HepG2 (cell line): Measurements from ENCODE around the gene SHISA5. TPM values are rescaled to one million over a fixed set of nuclear protein-coding genes. Genes with fewer than 3 reads are reported as not detected.
A peak's percentile ranks its signal among the peaks of the same experiment; 100 is the strongest.

Source experiments
- ARID2 ChIP-seq: sonication (generic); formaldehyde crosslinking; IDR thresholded peaks from 2 replicates; pipeline ENCODE4 v1.8.1; 2022; ENCODE audit warnings: mild to moderate bottlenecking, missing genetic modification reagents, borderline replicate concordance
- CTCF ChIP-seq: sonication (generic); formaldehyde crosslinking; IDR thresholded peaks from 2 replicates; pipeline ENCODE4 v1.5.0; 2020; ENCODE audit warnings: mild to moderate bottlenecking, missing genetic modification reagents, moderate library complexity
- HMGXB4 ChIP-seq, 2 experiments: sonication (generic) in 1 of 2; formaldehyde crosslinking in 1 of 2; IDR thresholded peaks; 2 replicates each; pipeline versions ENCODE4 v1.4.0 to v1.6.1; 2018 to 2020; ENCODE audit warnings: missing genetic modification reagents in 2 of 2, borderline replicate concordance in 1 of 2, low read depth in 1 of 2, mild to moderate bottlenecking in 1 of 2, missing biosample characterization in 1 of 2
- HNF1A ChIP-seq, 2 experiments: sonication (generic) in 1 of 2; formaldehyde crosslinking in 1 of 2; IDR thresholded peaks; 2 replicates each; pipeline versions ENCODE4 v1.4.0 to v1.6.1; 2016 to 2020; ENCODE audit warnings: borderline replicate concordance in 1 of 2, low read depth in 1 of 2, mild to moderate bottlenecking in 1 of 2, missing genetic modification reagents in 1 of 2
- MEIS1 ChIP-seq: sonication (generic); formaldehyde crosslinking; IDR thresholded peaks from 2 replicates; pipeline ENCODE4 v1.9.0; 2021; ENCODE audit warnings: mild to moderate bottlenecking, missing genetic modification reagents, moderate library complexity, borderline replicate concordance
- MZF1 ChIP-seq: sonication (generic); formaldehyde crosslinking; IDR thresholded peaks from 2 replicates; pipeline ENCODE4 v1.8.1; 2023; ENCODE audit warnings: mild to moderate bottlenecking, missing genetic modification reagents, borderline replicate concordance
- NFE2L2 ChIP-seq: fragments of 150-350 bp; IDR thresholded peaks from 2 replicates; pipeline ENCODE4 v1.6.1; 2014; ENCODE audit warnings: low read length
- NRL ChIP-seq: sonication (generic); formaldehyde crosslinking; IDR thresholded peaks from 2 replicates; pipeline ENCODE4 v1.5.0; 2020; ENCODE audit warnings: missing genetic modification reagents, mild to moderate bottlenecking, moderate library complexity, borderline replicate concordance
- SMAD1 ChIP-seq: sonication (generic); formaldehyde crosslinking; IDR thresholded peaks from 2 replicates; pipeline ENCODE4 v1.4.0; 2020; ENCODE audit warnings: missing genetic modification reagents, low read depth, mild to moderate bottlenecking, borderline replicate concordance
- ZBTB7B ChIP-seq: sonication (generic); formaldehyde crosslinking; IDR thresholded peaks from 2 replicates; pipeline ENCODE4 v1.4.0; 2020; ENCODE audit warnings: missing genetic modification reagents
- ZNF547 ChIP-seq: sonication (generic); formaldehyde crosslinking; IDR thresholded peaks from 2 replicates; pipeline ENCODE4 v1.5.1; 2020; ENCODE audit warnings: mild to moderate bottlenecking, missing genetic modification reagents
- ZNF619 ChIP-seq: sonication (generic); formaldehyde crosslinking; IDR thresholded peaks from 2 replicates; pipeline ENCODE4 v1.4.0; 2020; ENCODE audit warnings: mild to moderate bottlenecking, missing genetic modification reagents
- ZNF740 ChIP-seq: sonication (generic); formaldehyde crosslinking; IDR thresholded peaks from 2 replicates; pipeline ENCODE4 v1.4.0; 2020; ENCODE audit warnings: missing genetic modification reagents
- ZSCAN12 ChIP-seq: sonication (generic); formaldehyde crosslinking; IDR thresholded peaks from 2 replicates; pipeline ENCODE4 v1.9.0; 2021; ENCODE audit warnings: mild to moderate bottlenecking, missing genetic modification reagents
- polyA plus RNA-seq, 8 experiments: library from polyadenylated mRNA; depleted of rRNA in 3 of 8; stranded (reverse) in 7 of 8; unstranded in 1 of 8; fragments of >200 nt; fragmentation: Illumina TruSeq in 4 of 8; extraction: Trizol in 4 of 8; gene quantifications; 2 replicates each; pipeline versions ENCODE4 v1.2.1 to v1.2.3, GENCODE V29; 2011 to 2016; ENCODE audit warnings: low read depth in 4 of 8, missing spikeins in 1 of 8, mixed read lengths in 1 of 8; ENCODE audit not compliant: insufficient read depth in 1 of 8
- total RNA-seq, 5 experiments: library from RNA; depleted of rRNA; stranded (reverse); fragments of >200 nt; fragmentation: Illumina TruSeq; extraction: Trizol; gene quantifications; 2 replicates each; pipeline ENCODE4 v1.2.3, GENCODE V29; 2016; ENCODE audit warnings: low read depth in 1 of 5
- TF ChIP-seq, protein P1 (sequence below): sonication (generic); formaldehyde crosslinking; IDR thresholded peaks from 2 replicates; pipeline ENCODE4 v1.5.1; 2020; ENCODE audit warnings: mild to moderate bottlenecking, missing genetic modification reagents, borderline replicate concordance

SHISA5 gene
- total and polyA plus RNA-seq, 2 of the 13 experiments (the other 11 are each of a cell fraction or from before 2014, with no cell fraction given), result 75.8 to 91.4 TPM

DNA sequence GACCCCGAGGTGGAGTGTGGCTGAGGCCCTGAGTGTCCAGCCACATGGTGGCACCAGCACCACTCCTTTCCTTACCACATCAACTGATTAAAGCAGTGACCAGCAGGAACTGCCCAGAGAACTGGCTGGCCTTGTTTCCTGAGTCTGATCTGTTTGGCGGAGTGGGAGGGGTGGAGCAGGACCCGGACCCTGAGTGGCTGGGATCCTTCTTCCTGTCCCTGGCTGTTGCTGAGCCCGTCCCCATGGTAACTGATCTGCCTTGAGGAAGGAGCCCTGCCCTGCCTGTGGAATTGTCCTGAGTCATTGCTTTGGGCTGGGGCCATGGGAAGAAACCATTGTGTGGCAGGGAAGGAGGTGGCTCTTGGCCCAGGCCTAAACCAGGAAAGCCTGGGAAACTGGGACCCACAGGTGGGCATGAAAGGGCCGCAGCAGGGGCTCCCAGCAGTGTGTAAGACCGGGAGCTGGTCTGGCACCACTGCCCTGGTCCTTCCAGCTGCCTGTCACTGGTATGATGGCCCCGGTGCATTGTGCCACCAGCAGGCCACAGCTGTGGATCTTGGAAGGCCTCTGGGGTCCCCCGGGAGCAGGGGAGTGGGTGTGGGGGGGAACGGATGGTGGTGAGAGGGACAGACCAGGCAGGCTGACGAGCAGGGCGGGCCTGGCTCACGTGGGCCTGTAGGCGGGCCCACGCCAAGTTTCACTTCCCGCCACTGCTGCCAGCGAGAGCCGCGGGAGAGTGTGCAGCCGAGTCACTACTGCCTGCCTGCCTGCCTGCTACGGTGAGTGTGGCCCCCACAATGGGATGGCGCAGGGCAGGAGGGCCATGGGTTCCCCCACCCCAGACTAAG, 38.2 kb downstream of the SHISA5 start (continued):
- TF ChIP-seq CTCF (peak; percentile 97), NFE2L2 (peak; percentile 90), ARID2 (CRISPR knock-in tag) (no peak), HNF1A (IDR thresholded peaks at IDR 0.05; ENCODE audit: low read depth) (no peak), HNF1A (CRISPR knock-in tag; IDR thresholded peaks at IDR 0.05; ENCODE audit: borderline replicate concordance) (no peak), ZSCAN12 (CRISPR knock-in tag) (no peak), ZNF740 (CRISPR knock-in tag) (0 out of 2 replicates have a peak, but pooled peaks have one; percentile 41), ZBTB7B (CRISPR knock-in tag) (peak; percentile 48; the same call in 1 of the 2 replicates), ZNF547 (CRISPR knock-in tag) (0 out of 2 replicates have a peak, but pooled peaks have one; percentile 70), HMGXB4 (CRISPR knock-in tag; IDR thresholded peaks at IDR 0.05; ENCODE audit: borderline replicate concordance in 1 of 2, low read depth in 1 of 2) (peak; percentile 75; a peak in 3 of 4 replicates), MEIS1 (CRISPR knock-in tag) (0 out of 2 replicates have a peak, but pooled peaks have one; percentile 33), MZF1 (no peak), NRL (no peak), SMAD1 (CRISPR knock-in tag) (no peak), ZNF619 (CRISPR knock-in tag) (peak; percentile 39; the same call in 1 of the 2 replicates)
- TF ChIP-seq, protein P1, sequence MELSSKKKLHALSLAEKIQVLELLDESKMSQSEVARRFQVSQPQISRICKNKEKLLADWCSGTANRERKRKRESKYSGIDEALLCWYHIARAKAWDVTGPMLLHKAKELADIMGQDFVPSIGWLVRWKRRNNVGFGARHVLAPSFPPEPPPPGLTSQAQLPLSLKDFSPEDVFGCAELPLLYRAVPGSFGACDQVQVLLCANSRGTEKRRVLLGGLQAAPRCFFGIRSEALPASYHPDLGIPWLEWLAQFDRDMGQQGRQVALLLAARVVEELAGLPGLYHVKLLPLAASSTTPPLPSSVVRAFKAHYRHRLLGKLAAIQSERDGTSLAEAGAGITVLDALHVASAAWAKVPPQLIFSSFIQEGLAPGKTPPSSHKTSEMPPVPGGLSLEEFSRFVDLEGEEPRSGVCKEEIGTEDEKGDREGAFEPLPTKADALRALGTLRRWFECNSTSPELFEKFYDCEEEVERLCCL (CRISPR knock-in tag), result no peak
